HG03066 (cell line): ENCODE results near the gene SKIL.

ENCODE experiments used
- ATAC-seq: cut with Tn5 transposase; IDR thresholded peaks from one replicate; pipeline ENCODE4 v1.9.1; 2021; ENCODE audit warnings: low read depth; ENCODE audit not compliant: unreplicated experiment

The SKIL gene

DNA sequence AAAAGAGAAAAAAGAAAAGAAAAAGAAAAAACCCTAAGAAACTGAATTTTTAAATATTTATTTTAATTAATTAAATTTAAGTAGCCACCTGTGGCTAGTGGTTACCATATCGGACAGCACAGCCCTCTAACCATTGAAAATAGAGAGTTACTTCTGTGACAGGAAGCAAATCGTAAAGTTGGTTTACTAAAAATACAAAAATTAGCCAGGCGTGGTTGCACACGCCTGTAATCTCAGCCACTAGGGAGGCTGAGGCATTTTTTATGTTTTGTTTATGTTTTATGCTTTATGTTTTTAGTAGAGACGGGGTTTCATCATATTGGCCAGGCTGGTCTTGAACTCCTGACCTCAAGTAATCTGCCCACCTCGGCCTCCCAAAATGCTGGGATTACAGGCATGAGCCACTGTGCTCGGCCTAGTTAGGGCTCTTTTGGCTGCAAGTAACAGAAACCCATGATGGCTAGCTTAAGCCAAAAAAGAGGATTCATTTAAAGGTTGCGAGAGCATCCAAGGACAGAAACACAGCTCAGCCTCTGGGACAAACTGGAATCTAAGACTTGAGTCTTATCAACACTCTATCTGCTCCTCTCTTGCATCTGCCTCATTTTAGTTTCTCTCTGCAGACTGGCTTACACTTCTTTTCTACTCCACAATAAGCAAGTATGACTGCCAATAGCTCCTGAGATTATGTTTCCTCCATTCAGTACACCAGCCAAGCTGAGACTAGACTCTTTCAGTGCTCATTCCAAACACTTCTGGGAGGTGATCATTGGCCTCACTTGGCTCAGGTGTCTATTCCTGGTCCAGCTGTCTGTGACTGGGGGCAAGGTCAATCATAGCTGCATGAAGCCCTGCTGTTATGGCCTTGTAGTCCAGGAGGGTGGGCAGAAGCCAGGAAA lies 6.8 kb upstream of the SKIL start:
- peak; percentile 65 for ATAC-seq

DNA sequence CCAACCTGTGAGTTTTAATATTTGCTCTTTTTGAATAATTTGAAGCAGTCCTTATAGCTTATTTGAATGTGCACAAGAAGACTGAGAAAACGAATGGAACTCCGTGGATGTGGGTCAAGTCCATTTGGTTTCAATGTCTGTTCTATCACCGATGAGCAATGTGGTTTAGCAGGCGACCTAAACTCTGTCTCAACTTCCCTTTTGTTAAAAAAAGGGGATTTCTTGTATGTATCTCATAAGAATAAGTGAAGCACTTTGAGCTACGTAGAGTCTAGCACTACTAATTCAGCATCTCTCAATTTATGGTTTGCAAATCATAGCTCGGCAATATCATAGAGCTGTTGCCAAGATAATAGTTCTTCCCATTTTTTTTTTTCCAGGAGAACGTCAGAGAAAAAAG lies 4.6 kb upstream of the SKIL start:
- no peak for ATAC-seq

DNA sequence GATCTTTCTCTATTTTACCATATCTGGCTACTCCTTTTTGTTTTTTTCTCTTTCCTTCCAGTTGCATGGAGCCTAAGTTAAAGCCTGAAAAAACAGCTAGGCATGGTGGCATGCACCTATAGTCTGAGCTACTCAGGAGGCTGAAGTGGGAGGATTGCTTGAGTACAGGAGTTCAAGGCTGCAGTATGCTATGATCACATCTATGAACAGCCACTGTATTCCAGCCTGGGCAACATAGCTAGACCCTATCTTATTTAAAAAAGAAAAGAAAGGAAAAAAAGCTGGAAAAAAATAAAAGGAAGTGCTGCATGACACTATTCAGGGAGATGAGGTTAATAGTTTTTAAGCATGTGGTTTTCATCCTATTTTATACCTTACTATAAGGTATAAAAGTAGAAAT lies 4.0 kb upstream of the SKIL start:
- ATAC-seq: no peak

DNA sequence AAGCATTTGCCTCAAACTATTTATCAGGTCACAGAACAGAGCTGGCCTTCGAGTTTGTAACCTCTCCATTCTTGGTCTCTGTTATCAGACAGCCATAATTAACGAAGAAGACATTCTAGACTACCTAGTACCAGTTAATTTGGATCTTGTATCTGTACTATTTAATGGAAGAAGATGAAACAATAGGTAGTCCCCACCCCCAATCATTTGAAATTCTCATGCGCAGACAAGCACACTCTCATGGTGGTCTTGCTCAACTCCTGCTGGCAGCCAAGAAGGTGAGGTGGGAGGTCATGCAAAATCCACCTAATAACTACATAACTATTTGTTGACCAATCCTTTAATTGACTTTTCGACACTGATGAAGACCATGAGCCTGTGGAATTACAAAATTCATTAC lies 2.8 kb upstream of the SKIL start:
- no peak for ATAC-seq

DNA sequence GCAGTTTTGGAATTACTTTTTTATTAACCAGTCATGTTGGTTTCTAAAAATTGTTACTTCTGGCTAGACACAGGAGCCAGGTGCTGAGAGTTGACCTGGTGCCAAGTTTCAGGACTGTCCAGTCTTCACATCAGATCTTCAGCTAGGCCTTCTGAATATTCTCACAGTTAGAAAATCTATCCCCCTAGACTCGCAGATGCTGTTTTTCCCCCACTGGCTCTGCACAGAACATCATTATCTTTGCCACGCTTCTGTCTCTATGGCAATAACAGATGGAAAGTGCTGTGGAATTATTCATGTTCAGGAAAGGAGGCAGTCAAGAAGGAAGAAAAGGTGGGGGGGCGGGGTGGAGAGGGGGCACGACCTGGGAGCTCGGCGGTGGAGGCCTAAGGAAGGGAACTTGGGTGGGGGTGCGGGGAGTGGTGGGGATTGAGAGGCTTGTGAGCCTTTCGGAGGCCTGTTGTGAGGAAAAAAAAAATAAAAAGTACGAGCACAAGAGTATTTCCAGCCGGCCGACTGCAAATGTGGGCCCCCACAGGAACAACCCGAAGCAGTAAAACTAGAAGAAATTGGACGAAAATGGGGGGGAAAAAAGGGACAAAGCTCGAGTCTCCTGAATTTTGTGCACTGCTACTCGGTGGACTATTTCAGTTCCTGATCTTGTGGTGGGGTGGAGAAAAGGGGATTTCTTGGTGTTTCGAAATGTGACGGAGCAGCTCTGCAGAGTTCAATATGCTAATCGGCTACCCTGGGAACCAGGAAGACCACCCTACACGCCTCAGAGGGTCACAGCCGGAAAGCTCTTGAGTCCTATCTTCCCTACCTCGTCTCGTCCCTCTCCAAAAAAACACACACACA lies 1.5 kb upstream of the SKIL start:
- peak; percentile 23 for ATAC-seq

DNA sequence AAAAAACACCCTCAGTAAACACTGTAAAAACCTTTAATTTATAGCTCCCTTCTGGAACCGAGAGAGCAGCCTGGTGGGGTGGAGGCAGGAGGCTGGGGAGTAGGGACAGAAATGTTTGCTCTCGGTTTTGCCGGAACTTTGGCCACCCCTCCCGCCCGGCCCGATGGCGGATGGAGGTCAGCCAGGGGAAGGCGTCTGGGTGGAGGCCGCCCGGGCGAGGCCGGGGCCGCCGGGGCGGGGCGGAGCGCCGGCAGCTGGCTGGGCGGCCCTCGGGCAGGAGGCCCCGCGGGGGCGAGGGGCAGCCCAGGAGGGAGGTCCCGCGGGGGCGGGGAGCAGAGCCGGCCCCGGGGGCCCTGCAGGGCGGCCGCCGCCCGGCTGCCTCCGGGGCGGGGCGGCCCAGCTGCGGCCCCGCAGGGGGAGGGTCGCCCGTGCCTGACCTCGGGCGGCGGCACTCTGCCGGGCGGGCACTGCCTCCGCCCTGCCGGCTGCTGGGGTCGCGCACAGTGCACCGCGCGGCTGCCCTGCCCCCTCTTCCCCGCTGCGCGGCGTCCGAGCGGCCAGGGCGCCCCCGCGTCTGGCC lies 829 bp upstream of the SKIL start:
- ATAC-seq: peak; percentile 28

DNA sequence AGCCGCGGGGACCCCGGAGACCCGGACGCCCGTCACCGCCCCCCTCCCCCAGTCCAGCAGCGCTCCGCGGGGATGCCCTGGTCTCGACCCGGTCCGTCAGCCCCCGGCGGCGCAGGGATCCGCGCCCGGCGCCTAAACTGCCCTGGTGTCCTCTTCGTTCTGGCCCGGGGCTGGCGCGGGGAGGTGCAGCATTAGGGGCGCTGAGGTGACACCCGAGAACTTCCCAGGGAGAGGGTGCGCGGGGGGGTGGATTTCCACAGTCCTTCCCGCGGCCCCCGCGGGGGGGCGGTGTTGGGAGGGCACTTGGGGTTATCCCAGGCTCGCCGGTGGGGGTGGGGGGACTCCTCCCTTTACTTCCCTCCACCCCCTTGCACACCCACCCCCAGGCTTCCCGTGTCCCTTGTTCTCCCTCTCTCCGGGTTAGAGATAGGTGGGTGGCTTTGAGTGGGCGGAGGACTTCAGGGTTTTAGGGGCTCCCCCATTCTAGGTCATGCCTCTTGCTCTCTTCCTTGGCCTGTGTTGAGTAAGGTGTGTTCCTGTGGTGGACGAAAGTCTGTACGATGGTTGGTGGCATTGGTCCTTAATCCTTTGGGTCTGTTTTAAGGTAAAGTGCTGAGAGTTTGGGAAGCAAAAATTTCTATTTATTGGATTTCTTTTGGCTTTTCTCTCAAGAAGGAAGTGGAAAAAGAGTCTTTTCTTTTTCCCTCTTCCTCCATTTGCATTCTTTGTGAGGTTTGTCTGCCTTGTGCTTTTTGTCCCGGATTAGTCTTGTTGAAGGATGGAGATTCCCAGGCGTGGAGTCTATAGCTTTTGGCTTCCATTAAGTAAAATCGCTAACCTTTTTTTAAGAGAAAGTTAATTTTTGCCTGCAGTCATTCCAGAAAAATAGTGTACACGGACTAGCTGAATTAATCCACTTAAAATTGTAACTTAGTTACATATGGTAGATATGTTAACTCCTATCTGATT lies 811 bp downstream of the SKIL start:
- ATAC-seq: peak; percentile 11

DNA sequence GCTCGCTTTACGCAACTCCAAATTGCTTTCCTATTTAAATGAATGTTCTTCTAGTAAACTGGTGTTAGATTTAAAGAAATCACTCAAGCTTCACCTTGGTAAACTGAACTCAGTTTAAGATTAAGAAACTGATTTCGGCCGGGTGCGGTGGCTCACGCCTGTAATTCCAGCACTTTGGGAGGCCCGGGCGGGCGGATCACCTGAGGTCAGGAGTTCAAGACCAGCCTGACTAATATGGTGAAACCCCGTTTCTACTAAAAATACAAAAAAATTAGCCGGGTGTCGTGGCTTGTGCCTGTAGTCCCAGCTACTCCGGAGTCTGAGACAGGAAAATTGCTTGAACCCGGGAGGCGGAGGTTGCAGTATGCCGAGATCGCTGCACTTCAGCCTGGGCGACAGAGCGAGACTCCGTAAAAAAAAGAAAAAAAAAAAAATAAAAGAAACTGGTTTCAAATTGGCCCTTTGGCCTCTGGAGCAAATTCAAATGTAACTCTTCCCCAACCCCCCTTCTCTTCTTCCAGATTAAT lies 1.7 kb downstream of the SKIL start:
- ATAC-seq: no peak

DNA sequence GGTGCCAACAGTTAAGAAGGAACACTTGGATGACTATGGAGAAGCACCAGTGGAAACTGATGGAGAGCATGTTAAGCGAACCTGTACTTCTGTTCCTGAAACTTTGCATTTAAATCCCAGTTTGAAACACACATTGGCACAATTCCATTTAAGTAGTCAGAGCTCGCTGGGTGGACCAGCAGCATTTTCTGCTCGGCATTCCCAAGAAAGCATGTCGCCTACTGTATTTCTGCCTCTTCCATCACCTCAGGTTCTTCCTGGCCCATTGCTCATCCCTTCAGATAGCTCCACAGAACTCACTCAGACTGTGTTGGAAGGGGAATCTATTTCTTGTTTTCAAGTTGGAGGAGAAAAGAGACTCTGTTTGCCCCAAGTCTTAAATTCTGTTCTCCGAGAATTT lies 3.0 kb downstream of the SKIL start:
- no peak for ATAC-seq

DNA sequence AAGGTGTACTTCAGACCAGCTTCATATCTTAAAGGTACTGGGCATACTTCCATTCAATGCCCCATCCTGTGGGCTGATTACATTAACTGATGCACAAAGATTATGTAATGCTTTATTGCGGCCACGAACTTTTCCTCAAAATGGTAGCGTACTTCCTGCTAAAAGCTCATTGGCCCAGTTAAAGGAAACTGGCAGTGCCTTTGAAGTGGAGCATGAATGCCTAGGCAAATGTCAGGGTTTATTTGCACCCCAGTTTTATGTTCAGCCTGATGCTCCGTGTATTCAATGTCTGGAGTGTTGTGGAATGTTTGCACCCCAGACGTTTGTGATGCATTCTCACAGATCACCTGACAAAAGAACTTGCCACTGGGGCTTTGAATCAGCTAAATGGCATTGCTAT lies 3.4 kb downstream of the SKIL start:
- ATAC-seq: no peak

DNA sequence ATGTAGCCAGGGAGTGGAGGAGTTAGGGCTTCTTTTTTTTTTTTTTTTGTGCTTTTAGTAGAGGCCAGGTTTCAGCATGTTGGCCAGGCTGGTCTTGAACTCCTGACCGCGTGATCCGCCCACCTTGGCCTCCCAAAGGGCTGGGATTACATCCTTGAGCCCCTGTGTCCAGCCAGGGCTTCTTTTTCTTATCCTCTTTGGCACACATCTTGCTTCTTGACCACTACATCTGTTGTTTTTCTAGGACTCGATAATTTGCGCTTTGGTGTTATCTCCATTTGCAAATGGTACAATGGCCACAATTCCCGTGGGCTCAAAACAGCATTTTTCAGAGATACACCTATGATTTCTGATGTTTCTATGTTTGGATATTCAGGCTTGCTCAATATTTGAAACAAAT lies 4.2 kb downstream of the SKIL start:
- ATAC-seq: no peak

DNA sequence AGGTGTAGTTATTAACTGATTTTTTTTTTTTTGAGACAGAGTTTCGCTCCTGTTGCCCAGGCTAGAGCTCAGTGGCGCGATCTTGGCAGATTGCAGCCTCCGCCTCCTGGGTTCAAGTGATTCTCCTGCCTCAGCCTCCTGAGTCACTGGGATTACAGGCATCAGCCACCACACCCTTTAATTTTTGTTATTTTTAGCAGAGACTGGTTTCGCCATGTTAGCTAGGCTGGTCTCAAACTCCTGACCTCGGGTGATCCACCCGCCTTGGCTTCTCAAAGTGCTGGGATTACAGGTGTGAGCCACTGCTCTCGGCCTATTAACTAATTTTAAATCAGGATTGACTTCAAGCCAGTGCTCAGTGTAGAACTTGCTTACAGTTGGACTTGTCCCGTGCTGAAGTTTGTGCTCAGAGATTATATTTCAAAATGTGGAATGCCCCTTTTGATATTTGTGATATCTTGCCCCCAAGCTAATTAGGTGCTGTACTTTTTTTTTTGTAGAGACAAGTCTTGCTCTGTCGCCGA lies 6.0 kb downstream of the SKIL start:
- no peak for ATAC-seq

DNA sequence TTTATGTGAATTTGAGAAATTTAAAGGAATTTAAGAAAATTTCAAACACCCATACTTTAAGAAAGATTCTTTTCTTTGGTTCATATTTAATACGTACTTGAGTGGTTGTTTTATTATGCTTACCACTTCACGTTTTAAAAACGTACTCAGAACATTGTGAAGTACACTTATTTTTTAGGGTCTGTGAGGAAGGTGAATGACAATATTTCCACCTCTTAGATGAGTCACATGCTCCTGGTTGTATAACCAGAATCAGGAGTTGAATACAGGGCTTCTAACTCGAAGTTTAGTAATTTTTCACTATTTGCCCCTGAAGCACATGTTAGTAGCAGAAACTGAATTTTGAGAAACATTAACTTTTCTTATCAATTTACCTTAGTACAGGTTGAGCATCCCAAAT lies 7.5 kb downstream of the SKIL start:
- no peak for ATAC-seq

DNA sequence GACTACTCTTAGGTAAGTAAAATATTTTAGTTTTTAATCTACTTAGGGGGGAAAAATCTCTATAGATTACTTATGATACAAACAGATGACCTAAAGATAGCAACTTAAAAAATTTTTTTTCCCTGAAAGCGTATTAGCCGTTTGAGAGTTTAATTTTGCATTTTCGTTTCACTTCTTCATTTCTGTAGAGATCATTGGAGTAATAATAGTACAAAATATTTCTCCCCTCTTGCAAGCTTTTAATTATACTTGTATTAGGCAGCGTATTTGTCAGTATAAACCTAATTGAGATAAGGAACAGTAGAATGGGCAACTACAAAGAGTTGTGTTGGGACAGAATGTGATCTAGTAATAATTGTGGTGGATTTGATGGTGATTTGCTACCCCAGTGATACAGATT lies 10.3 kb downstream of the SKIL start:
- no peak for ATAC-seq

DNA sequence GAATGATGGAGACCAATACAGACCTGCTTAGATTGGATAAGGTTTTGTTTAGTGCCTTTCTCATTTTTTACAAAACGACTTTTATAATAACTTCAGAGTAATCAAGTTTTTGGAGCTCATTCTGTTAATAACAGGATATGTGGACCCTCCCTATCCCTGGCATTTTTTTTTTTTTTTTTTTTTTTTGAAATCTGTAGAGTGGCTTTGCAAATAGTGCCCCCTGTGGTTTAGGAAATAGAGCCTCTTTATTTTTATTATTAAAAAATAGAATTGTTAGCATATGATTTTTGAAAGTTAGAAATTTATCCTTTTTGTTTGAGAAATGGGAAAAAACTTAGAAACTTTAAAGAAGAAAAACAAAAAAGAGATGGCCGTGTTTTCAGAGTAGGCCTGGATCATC lies 11.4 kb downstream of the SKIL start:
- no peak for ATAC-seq

DNA sequence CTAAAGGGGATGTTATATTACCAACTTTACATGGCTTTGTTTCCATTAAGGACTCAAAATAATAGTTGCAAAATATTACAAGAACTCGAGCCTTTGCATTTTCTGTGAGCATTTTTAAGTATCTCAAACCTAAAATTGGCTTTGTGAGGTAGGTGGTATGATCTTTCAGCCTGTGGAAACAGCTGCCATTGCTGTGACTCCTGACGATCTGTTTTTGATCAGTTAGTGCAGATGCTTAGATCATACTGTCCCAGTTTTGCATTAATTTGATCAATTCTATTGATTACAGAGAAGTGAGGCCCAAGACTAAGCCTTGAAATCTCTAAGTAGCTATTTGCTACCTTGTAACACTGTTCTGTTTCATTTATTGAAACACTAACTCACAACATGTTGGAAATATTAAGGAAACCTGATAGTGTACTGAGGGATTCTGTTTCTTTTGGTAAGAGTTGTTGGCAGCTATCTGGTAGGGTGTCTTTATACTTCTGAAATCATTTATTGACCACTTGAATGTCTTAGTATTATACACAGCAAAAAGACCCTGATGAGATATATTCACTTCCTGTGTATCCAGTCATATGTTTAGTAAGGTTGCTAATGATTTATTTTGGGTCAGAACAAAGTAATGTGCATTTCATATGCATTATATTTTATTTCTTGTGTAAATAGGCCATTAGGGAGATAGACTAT lies 14.8 kb downstream of the SKIL start:
- no peak for ATAC-seq

DNA sequence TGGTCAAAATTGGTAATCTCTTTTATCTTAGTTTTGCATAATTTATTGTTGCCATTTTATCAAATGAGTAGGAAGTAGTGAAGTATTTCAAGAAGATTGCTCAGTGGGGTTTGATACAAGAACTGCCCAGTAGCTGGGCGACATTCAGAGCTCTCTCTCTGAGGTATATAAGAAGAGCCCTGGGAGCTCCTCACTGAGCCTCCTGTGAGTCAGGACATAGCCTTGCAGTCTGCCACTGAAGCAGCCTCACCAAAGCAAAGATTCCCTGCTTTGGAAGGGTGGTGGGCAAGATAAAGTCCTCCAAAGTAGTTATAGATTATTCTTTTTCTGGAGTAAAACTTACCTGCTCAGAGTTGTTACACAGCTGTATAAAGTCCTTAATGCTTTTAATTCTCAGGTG lies 26.1 kb downstream of the SKIL start:
- ATAC-seq: no peak

DNA sequence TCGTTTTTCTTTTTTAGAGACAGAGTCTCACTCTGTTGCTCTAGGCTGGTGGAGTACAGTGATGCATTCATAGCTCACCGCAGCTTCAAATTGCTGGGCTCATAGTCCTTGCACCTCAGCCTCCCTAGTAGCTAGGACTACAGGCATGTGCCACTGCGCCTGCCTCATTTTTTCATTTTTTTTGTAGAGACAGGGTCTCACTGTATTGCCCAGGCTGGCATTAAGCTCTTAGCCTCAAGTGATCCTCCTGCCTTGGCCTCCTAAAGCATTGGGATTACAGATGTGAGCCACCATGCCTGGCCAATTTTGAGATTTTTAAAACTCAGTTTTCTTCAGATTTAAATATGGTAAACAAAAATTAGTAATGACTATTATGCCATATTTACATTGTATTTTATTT lies 29.0 kb downstream of the SKIL start:
- no peak for ATAC-seq

DNA sequence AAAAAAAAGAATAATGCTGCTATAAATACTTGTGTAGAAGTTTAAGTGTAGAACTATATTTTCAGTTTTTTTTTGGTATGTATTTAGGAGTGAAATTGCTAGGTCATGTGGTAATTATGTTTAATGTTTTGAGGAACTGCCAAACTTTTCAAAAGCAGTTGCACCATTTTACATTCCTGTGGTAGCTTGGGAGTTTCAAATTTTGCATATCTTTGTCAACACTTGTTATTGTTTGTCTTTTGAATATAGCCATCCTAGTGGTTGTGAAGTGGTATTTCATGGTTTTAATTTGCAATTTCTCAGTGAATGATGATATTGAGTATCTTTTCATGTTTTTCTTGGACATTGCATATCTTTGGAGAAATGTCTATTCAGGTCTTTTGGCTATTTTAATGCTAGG lies 30.4 kb downstream of the SKIL start:
- ATAC-seq: no peak
